ENCODE data around the gene TFPT.

DNA sequence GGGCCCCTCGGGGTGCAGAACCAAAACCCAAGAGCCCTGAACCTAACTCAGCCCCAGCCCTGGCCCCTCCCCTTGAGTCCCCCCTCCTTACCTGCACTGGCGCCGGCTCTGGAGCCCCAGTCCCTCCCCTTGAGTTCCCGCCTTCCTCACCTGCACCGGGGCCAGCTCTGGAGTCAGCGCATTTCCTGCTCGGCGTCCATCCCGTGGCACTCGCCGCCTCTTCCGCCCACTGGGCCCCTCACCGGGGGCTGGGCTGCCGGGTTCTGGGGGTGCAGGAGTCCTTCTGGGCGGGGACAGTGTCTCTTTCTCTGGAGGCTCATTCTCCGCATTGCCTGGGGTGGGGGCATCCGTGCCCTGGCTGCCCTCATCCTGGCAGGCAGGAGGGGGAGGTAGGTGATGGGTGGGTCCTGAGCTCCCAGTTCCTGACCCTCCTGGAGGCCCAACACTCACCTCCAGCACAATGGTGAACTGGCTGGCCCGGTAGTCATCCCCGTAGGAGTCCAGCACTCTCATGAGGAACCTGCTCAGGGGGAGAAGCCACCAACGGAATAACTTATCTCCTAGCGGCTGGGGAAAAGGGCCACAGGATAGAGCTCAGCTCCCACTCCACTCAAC lies 7.5 kb downstream of the TFPT start:
- TF ChIP-seq, protein P1, sequence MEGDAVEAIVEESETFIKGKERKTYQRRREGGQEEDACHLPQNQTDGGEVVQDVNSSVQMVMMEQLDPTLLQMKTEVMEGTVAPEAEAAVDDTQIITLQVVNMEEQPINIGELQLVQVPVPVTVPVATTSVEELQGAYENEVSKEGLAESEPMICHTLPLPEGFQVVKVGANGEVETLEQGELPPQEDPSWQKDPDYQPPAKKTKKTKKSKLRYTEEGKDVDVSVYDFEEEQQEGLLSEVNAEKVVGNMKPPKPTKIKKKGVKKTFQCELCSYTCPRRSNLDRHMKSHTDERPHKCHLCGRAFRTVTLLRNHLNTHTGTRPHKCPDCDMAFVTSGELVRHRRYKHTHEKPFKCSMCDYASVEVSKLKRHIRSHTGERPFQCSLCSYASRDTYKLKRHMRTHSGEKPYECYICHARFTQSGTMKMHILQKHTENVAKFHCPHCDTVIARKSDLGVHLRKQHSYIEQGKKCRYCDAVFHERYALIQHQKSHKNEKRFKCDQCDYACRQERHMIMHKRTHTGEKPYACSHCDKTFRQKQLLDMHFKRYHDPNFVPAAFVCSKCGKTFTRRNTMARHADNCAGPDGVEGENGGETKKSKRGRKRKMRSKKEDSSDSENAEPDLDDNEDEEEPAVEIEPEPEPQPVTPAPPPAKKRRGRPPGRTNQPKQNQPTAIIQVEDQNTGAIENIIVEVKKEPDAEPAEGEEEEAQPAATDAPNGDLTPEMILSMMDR (conservative IDR thresholded peaks at IDR 0.05; ENCODE audit: low read depth, low read length) = no peak
- no peak for TF ChIP-seq EZH2 (IDR thresholded peaks at IDR 0.05; ENCODE audit: borderline replicate concordance, low read depth, low read length, poor library complexity, severe bottlenecking)
